ENCODE results near the gene IL19. TPM values are rescaled to one million over a fixed set of nuclear protein-coding genes. Genes with fewer than 3 reads are reported as not detected.

Gene IL19
- total and polyA plus RNA-seq, 2 donors (not counting 3 experiments of a cell fraction or from before 2014, with no cell fraction given): not detected

GRCh38 chr1:206839857-206840256 lies 69.3 kb downstream of the IL19 start:
- Histone ChIP-seq H3K9me1 (replicated peaks; ENCODE audit: control insufficient read depth, extremely low read depth, insufficient read depth, low read length) (no peaks in the 10 kb centered on the region), H3K9me3 (replicated peaks; ENCODE audit: control insufficient read depth, insufficient read depth, low read length) (no peaks in the 10 kb centered on the region), H2AFZ (ENCODE audit: low read depth, low read length) (no peak overlapping the region), H3K36me3 (ENCODE audit: control insufficient read depth in 2 of 2, extremely low read depth in 1 of 2, insufficient read depth in 2 of 2, low read length in 2 of 2) (no peaks in the 10 kb centered on the region), H3K27ac (ENCODE audit: insufficient read depth, low read depth, low read length) (no peak overlapping the region), H3K4me3 (replicated peaks in 1 of 3; ENCODE audit: insufficient read depth in 1 of 3, low read depth in 1 of 3, low read length in 3 of 3) (no peak overlapping the region), H4K20me1 (replicated peaks; ENCODE audit: control insufficient read depth, extremely low read depth, insufficient read depth, low read length) (no peaks in the 10 kb centered on the region), H3K9ac (replicated peaks; ENCODE audit: extremely low read depth, insufficient read depth, low read length) (no peak overlapping the region), H3K27me3 (ENCODE audit: control insufficient read depth in 2 of 2, insufficient read depth in 2 of 2, low read length in 2 of 2) (peaks cover 2 to 3% of the 10 kb centered on the region in 2 experiments), H3K79me2 (ENCODE audit: control insufficient read depth, insufficient read depth, low read length) (no peaks in the 10 kb centered on the region), H3K4me1 (ENCODE audit: control insufficient read depth, extremely low read depth, insufficient read depth, low read length) (no peaks in the 10 kb centered on the region), H3K4me2 (ENCODE audit: insufficient read depth, low read length) (no peak overlapping the region)
- FAIRE-seq (no peak), DNase-seq (ENCODE audit: low read depth, low spot score) (no peak)
- intact Hi-C loops (cut with micrococcal nuclease) (no loop called here), dilution Hi-C loops (cut with MboI; ENCODE audit: extremely low pct_ligation_motif_present, low sequenced_read_pairs) (no loop called here)
- TF ChIP-seq FOS (IDR thresholded peaks at IDR 0.05; ENCODE audit: borderline replicate concordance, insufficient read depth, low read length) (no peak), CTCF (IDR thresholded peaks at IDR 0.05; ENCODE audit: extremely low read depth in 1 of 2, insufficient read depth in 1 of 2, low read depth in 1 of 2, low read length in 2 of 2) (no peak), EZH2 (IDR thresholded peaks at IDR 0.05; ENCODE audit: borderline replicate concordance, low read depth, low read length, severe bottlenecking) (no peak), MYC (IDR thresholded peaks at IDR 0.05; ENCODE audit: low read depth, low read length) (no peak)
- CTCF ChIA-PET: no interaction called here
- POLR2A ChIA-PET: no interaction called here
- BruUV-seq (replicated peaks): no TSS peak

- BruUV-seq (replicated peaks): no TSS peak
- H3K36me3 ChIP-seq (ENCODE audit: control insufficient read depth in 2 of 2, extremely low read depth in 1 of 2, insufficient read depth in 2 of 2, low read length in 2 of 2): no peaks in the 10 kb centered on the region
- no peak overlapping the region for H3K9ac ChIP-seq (replicated peaks; ENCODE audit: extremely low read depth, insufficient read depth, low read length)
- no peak for TF ChIP-seq JUN (IDR thresholded peaks at IDR 0.05; ENCODE audit: borderline replicate concordance, insufficient read depth, insufficient read length, low read depth)
- peaks cover 0 to 3% of the 10 kb centered on the region in 2 experiments for H3K27me3 ChIP-seq (ENCODE audit: control insufficient read depth in 2 of 2, insufficient read depth in 2 of 2, low read length in 2 of 2)
- dilution Hi-C loops (cut with MboI; ENCODE audit: extremely low pct_ligation_motif_present, low sequenced_read_pairs) (no loop called here), intact Hi-C loops (cut with micrococcal nuclease) (no loop called here)
- H3K79me2 ChIP-seq (ENCODE audit: control insufficient read depth, insufficient read depth, low read length): no peaks in the 10 kb centered on the region
- FAIRE-seq: no peak
- H3K4me1 ChIP-seq (ENCODE audit: control insufficient read depth, extremely low read depth, insufficient read depth, low read length): no peaks in the 10 kb centered on the region
- no peak overlapping the region for H3K4me3 ChIP-seq (replicated peaks in 1 of 3; ENCODE audit: insufficient read depth in 1 of 3, low read depth in 1 of 3, low read length in 3 of 3)
- no peaks in the 10 kb centered on the region for H3K9me3 ChIP-seq (replicated peaks; ENCODE audit: control insufficient read depth, insufficient read depth, low read length)
- no peak for DNase-seq (ENCODE audit: low read depth, low spot score)
- no peak overlapping the region for H3K27ac ChIP-seq (ENCODE audit: insufficient read depth, low read depth, low read length)
- no peaks in the 10 kb centered on the region for H3K9me1 ChIP-seq (replicated peaks; ENCODE audit: control insufficient read depth, extremely low read depth, insufficient read depth, low read length)
- H3K4me2 ChIP-seq (ENCODE audit: insufficient read depth, low read length): no peak overlapping the region
- CTCF ChIA-PET: no interaction called here
- H2AFZ ChIP-seq (ENCODE audit: low read depth, low read length): no peak overlapping the region
- POLR2A ChIA-PET: no interaction called here
- no peaks in the 10 kb centered on the region for H4K20me1 ChIP-seq (replicated peaks; ENCODE audit: control insufficient read depth, extremely low read depth, insufficient read depth, low read length)
Measured at GRCh38 chr1:206841609-206842323, 71.2 kb downstream of the IL19 start.

All from endothelial cell of umbilical vein (primary cell).